Measurements from ENCODE around the gene TMEM129.

TMEM129 gene

DNA sequence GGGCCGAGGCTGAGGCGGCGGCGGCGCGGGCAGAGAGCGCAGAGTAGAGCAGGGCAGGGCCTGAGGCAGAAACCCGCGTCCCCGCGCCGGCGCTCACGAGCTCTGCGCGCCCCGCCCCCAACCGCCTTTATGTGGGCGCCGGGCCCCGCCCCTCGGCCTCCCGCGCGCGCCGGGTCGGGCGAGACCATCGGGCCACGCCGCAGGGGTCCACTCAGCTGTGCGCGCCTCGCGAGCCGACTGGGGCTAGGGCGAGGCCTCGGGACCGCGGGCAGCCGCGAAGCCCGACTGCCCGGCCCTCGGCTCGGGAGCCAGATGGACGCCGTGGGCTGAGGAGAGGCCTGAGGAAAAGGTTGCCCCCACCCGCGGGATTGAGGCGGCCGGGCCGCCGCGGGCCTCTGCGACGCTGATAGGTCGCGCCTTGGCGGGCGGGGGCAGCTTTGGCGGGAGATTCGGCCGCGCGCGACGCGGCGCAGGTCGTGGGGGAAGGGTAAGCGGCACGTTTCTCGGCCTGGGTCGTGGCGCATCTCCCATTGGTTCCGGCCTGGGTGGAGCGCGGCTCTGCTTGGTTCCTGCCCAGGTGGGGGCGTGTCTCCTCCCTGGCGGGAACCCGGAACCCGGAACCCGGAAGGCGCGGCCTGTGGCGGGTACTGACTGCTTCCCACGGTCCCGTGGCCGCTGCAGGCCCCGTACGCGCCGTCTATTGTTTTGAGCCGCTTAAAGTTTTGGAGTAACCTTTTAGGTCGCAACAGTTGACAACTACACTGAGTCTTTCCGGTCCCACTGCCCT lies 8.7 kb downstream of the TMEM129 start, which contains the start of gene SLBP:
TSS of gene SLBP (minus strand) at position 104 of the 787 bp plus-strand sequence. CDS start 131 bp downstream, outside the sequence.
- Histone ChIP-seq H3K27me3 (no peaks in the 10 kb centered on the region), H3K36me3 (peaks cover 11% of the 10 kb centered on the region), H3K9me3 (no peaks in the 10 kb centered on the region), H3K4me3 (ENCODE audit: low read depth in 1 of 2, low read length in 1 of 2) (peak within 1 kb of the TSS; percentile 68 to 89), H3K27ac (peak within 1 kb of the TSS; percentile 100), H3K4me1 (ENCODE audit: control insufficient read depth in 1 of 2, insufficient read depth in 1 of 2, low read depth in 1 of 2, low read length in 1 of 2) (peaks cover 46 to 49% of the 10 kb centered on the region in 2 experiments)
- TF ChIP-seq, protein P1, sequence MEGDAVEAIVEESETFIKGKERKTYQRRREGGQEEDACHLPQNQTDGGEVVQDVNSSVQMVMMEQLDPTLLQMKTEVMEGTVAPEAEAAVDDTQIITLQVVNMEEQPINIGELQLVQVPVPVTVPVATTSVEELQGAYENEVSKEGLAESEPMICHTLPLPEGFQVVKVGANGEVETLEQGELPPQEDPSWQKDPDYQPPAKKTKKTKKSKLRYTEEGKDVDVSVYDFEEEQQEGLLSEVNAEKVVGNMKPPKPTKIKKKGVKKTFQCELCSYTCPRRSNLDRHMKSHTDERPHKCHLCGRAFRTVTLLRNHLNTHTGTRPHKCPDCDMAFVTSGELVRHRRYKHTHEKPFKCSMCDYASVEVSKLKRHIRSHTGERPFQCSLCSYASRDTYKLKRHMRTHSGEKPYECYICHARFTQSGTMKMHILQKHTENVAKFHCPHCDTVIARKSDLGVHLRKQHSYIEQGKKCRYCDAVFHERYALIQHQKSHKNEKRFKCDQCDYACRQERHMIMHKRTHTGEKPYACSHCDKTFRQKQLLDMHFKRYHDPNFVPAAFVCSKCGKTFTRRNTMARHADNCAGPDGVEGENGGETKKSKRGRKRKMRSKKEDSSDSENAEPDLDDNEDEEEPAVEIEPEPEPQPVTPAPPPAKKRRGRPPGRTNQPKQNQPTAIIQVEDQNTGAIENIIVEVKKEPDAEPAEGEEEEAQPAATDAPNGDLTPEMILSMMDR (IDR thresholded peaks at IDR 0.05): peak; percentile 13

DNA sequence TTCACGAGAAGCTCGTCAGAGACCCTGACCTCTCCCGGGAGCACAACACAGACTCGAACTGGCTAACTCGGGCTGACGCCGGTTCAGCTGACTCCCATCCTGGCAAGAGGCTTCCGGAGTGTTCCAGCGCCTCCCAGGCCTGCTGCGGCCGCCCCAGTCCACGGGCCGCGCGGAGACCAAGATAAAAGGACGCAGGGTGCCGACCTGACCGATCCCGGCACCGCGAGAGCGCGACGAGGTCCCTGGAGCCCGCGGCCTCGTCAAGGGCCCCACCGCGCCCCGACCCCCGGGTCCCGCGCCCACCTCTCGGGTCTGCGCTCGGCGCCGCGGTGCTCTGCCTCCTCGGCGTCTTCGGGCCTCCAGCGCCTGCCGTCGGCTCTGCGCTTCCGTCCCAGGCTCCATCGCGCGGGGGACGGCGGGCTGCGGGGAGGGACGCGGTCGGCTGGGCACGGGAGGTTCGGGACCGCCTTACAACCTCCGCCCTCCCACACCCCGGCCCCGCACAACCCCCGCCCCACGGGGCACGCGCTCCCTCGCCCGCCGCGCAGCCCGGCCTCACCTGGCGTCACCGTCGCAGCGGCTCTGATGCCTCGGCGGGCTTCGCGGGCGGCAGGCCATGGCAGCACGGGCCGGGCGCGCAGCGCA lies 9.4 kb downstream of the TMEM129 start:
- Histone ChIP-seq H3K4me3 (ENCODE audit: low read depth in 1 of 2, low read length in 1 of 2) (peak overlapping the region; percentile 68 to 89), H3K27ac (peak overlapping the region; percentile 100), H3K9me3 (no peaks in the 10 kb centered on the region), H3K4me1 (ENCODE audit: control insufficient read depth in 1 of 2, insufficient read depth in 1 of 2, low read depth in 1 of 2, low read length in 1 of 2) (peaks cover 46 to 49% of the 10 kb centered on the region in 2 experiments), H3K36me3 (peaks cover 4% of the 10 kb centered on the region), H3K27me3 (no peaks in the 10 kb centered on the region)
- TF ChIP-seq, protein P1 (IDR thresholded peaks at IDR 0.05): no peak

DNA sequence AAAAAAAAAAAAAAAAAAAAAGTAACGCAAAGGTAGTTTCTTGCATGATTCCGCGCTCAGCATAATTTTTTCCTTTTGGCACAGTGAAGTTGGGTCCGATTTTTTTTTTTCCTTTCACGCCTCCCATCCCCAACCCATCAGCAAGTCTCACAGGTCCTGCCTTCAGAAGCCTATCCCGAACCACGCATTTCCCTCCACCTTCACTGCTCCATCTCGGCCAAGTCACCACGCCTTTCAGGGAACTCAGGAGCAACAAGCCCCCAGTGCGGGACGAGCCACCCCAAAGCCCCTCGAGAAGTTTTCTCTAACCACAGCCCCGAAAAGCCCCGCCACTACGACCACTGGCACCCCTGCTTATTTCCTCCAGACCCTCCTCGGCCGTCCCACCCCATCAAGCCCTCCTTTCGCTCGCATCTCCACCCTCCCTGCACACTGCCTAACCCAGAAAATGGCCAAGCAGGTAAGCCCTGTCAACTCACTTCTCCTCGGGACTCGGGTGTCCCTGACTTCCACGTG lies 10.0 kb downstream of the TMEM129 start:
- Histone ChIP-seq H3K9me3 (no peaks in the 10 kb centered on the region), H3K27me3 (no peaks in the 10 kb centered on the region), H3K36me3 (no peaks in the 10 kb centered on the region), H3K27ac (peak overlapping the region; percentile 100), H3K4me3 (ENCODE audit: low read depth in 1 of 2, low read length in 1 of 2) (peak overlapping the region; percentile 68 to 89), H3K4me1 (ENCODE audit: control insufficient read depth in 1 of 2, insufficient read depth in 1 of 2, low read depth in 1 of 2, low read length in 1 of 2) (peaks cover 42 to 46% of the 10 kb centered on the region in 2 experiments)
- TF ChIP-seq, protein P1 (IDR thresholded peaks at IDR 0.05): no peak

DNA sequence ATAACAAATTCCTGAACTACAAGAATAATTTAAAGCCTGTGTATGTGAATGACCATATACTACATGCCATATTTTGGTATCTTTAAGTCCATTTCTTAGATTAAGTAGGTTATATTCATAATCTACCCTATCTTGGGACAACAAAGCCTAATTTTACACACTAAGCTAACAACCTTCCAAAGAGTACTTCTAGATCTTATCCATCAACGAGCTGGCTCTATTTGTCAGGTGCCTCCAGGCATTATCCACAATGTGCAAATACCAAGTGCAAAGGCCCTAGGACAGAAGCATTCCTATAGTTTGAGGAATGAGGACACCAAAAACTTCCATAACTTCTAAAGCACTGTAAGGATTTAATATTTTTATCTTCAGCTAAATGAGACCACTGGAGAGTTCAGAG lies 12.5 kb downstream of the TMEM129 start:
- H3K27ac ChIP-seq: peak overlapping the region; percentile 7

DNA sequence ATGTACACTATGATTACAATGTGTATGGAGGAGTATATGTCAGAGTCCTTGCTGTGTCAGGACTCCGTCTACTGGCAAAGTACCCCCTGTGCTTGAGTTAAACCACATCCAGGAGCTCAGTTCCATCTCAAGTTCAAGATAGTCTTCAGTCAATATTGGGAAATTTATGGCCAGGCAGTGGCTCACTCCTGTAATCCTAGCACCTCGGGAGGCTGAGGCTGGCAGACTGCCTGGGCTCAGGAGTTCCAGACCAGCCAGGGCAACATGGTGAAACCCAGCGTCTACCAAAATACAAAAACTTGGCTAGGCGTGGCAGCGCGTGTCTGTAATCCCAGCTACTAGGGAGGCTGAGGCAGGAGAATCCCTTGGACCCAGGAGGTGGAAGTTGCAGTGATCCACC lies 14.8 kb downstream of the TMEM129 start:
- Histone ChIP-seq H3K27ac (no peak overlapping the region), H3K4me1 (ENCODE audit: control insufficient read depth in 1 of 2, insufficient read depth in 1 of 2, low read depth in 1 of 2, low read length in 1 of 2) (peaks cover 20 to 22% of the 10 kb centered on the region in 2 experiments), H3K27me3 (no peaks in the 10 kb centered on the region), H3K9me3 (no peaks in the 10 kb centered on the region), H3K4me3 (ENCODE audit: low read depth in 1 of 2, low read length in 1 of 2) (no peak overlapping the region), H3K36me3 (peaks cover 4% of the 10 kb centered on the region)
- TF ChIP-seq, protein P1 (IDR thresholded peaks at IDR 0.05): no peak

More for the DNA sequence above, 12.5 kb downstream of the TMEM129 start:
- H3K4me3 ChIP-seq (ENCODE audit: low read depth in 1 of 2, low read length in 1 of 2): no peak overlapping the region
- H3K4me1 ChIP-seq (ENCODE audit: control insufficient read depth in 1 of 2, insufficient read depth in 1 of 2, low read depth in 1 of 2, low read length in 1 of 2): peaks cover 17 to 21% of the 10 kb centered on the region in 2 experiments
- TF ChIP-seq, protein P1 (IDR thresholded peaks at IDR 0.05): no peak
- peaks cover 4% of the 10 kb centered on the region for H3K36me3 ChIP-seq
- no peaks in the 10 kb centered on the region for H3K27me3 ChIP-seq
- no peaks in the 10 kb centered on the region for H3K9me3 ChIP-seq

Measured in neutrophil (primary cell).